PC-9 (cell line): ENCODE measurements around the gene SCGB3A1.

ENCODE experiments used
- CTCF ChIP-seq: fragments of 200-600 bp; sonication (generic); conservative IDR thresholded peaks from 2 replicates; pipeline ENCODE4 v1.6.1; 2017; ENCODE audit warnings: mixed run types, antibody characterized with exemption, mild to moderate bottlenecking, moderate library complexity
- EZH2 ChIP-seq: fragments of 200-600 bp; sonication (generic); IDR thresholded peaks from 2 replicates; pipeline ENCODE4 v1.8.0; 2017; ENCODE audit warnings: antibody characterized with exemption, low read depth

- TF ChIP-seq EZH2 (no peak), CTCF (no peak)
These were observed 8.8 kb upstream of the SCGB3A1 start for GRCh38 chr5:180599981-180600553.
